Heart right ventricle (tissue), 16 donors: ENCODE data around the gene PCCA. TPM values are rescaled to one million over a fixed set of nuclear protein-coding genes. Genes with fewer than 3 reads are reported as not detected.

Experiments
- ATAC-seq, 8 donors: fragments of 200-7000 bp; cut with Tn5 transposase; one replicate each; pipeline ENCODE4 v1.9.1; 2020; ENCODE audit warnings: mild to moderate bottlenecking in 8 of 8, moderate library complexity in 8 of 8, moderate number of reproducible peaks in 1 of 8
- DNase-seq, 2 donors: peaks; one replicate each; pipeline ENCODE4 v3.0.0-alpha.2; 2020
- H3K27ac ChIP-seq, 10 donors: fragments of 200-600 bp; sonication (generic) in 2 of 10; one replicate each; pipeline versions ENCODE4 v1.5.0 to v1.8.0; 2020 to 2022; ENCODE audit warnings: mild to moderate bottlenecking in 3 of 10
- H3K27me3 ChIP-seq, 7 donors: fragments of 200-600 bp; one replicate each; pipeline ENCODE4 v1.8.0; 2021 to 2022; ENCODE audit warnings: mild to moderate bottlenecking in 2 of 7
- H3K36me3 ChIP-seq, 9 donors: fragments of 200-600 bp; sonication (generic) in 1 of 9; one replicate each; pipeline versions ENCODE4 v1.5.0 to v1.8.0; 2020 to 2022; ENCODE audit warnings: mild to moderate bottlenecking in 2 of 9
- H3K4me1 ChIP-seq, 9 donors: fragments of 200-600 bp; sonication (generic) in 1 of 9; one replicate each; pipeline versions ENCODE4 v1.5.0 to v1.8.0; 2020 to 2022; ENCODE audit warnings: mild to moderate bottlenecking in 4 of 9
- H3K4me3 ChIP-seq, 10 donors: fragments of 200-600 bp; sonication (generic) in 2 of 10; one replicate each; pipeline versions ENCODE4 v1.5.0 to v1.8.0; 2020 to 2022; ENCODE audit warnings: mild to moderate bottlenecking in 7 of 10, moderate library complexity in 2 of 10
- H3K9me3 ChIP-seq, 11 donors: fragments of 200-600 bp in 10 of 11; sonication (generic) in 2 of 11; one replicate each; pipeline versions ENCODE4 v1.5.0 to v1.8.0; 2013 to 2022; ENCODE audit warnings: mild to moderate bottlenecking in 2 of 11, control low read depth in 1 of 11, moderate library complexity in 1 of 11
- CTCF ChIP-seq, 9 donors: fragments of 200-600 bp; sonication (generic) in 2 of 9; IDR thresholded peaks; one replicate each; pipeline versions ENCODE4 v1.5.0 to v1.8.0; 2021 to 2022; ENCODE audit warnings: antibody characterized with exemption in 9 of 9, mild to moderate bottlenecking in 5 of 9, moderate library complexity in 1 of 9
- WGBS, 2 donors: extraction: QIAGEN DNeasy Blood & Tissue Kit; methylation state at CpG; one replicate each; pipeline ENCODE4 v1.1.7; 2013; ENCODE audit warnings: inconsistent platforms in 1 of 2; 5-methylcytosine and 5-hydroxymethylcytosine counted together
- intact Hi-C, 10 donors: fragments of 100-400 bp; cut with DNase I; formaldehyde crosslinking; loops; one replicate each; pipeline versions ENCODE4 v1.11.1 to v1.14.2; 2022
- polyA plus RNA-seq, 2 donors: library from polyadenylated mRNA; stranded (reverse); fragments of 200-250 nt; gene quantifications; one replicate each; pipeline ENCODE4 v1.2.3, GENCODE V29; 2013
- total RNA-seq, 10 donors: library from RNA; stranded (reverse); fragmentation: NEBNext Ultra II Directional in 3 of 10; extraction: Animal tissue kit (Norgen Biotek cat#: 25700) in 3 of 10; gene quantifications; one replicate each; pipeline versions ENCODE4 v1.2.1 to v1.2.4, GENCODE V29; 2021 to 2023
- donor health status: Arrhythmogenic right ventricular cardiomyopathy.
- donor health status: ischemic (EF 13 %, LVEDD 7.1; RV severe dilation, severe dysfunction).
- donor health status: healthy with polysubstance abuse.
- donor health status: DM: no; HTN: yes; CAD: no.
- donor health status: DM: no; HTN: no; CAD: no.
- donor health status: ischemic (EF 25% LVEDD 6.9; RV normal size, moderate dysfunction).
- donor health status: ischemic (EF 25% LVEDD 5.7; RV mildly dilated, moderate dysfunction).
- donor health status: healthy.
- donor health status: DM: yes; HTN: yes; CAD: no.
- donor health status: Ischemic cardiomyopathy.
- donor health status: ischemic (EF 35%, LVEDD 5.7; RV mildly dilated, moderate dysfunction).
- donor health status: nonischemic (EF 11% LVEDD 7.7; RV severe dilation, severe dysfunction).
- donor health status: DM: yes; HTN: yes; CAD: no.
- donor health status: PGD.
- donor health status: ischemic (EF 29% LVEDD 5.4; RV normal size, mild dysfunction).
- donor health status: nonischemic (EF 23%, LVEDD 6.1; RV moderate dilation, normal function).

The PCCA gene
- total and polyA plus RNA-seq, 12 donors: 21.2 to 71.9 (median 60.7) TPM

GRCh38 chr13:100526318-100527000 is 437.6 kb downstream of the PCCA start:
- intact Hi-C loops: no loop called here
- Histone ChIP-seq H3K36me3 (peaks cover 0 to 52% (median 4%) of the 10 kb centered on the region in 9 donors), H3K4me3 (no peak overlapping the region), H3K27me3 (peaks cover 0 to 2% (median 0%) of the 10 kb centered on the region in 7 donors), H3K9me3 (no peaks in the 10 kb centered on the region), H3K4me1 (no peaks in the 10 kb centered on the region), H3K27ac (no peak overlapping the region)
- WGBS, 2 donors: 90 to 92% methylated on average over 27 of the region's 27 CpGs
- DNase-seq (no peak), ATAC-seq (peak in 1 of 8 donors; percentile 27)
- no peak for TF ChIP-seq CTCF (IDR thresholded peaks at IDR 0.05)

GRCh38 chr13:100527644-100528043 is 438.8 kb downstream of the PCCA start:
- peaks cover 0 to 61% (median 7%) of the 10 kb centered on the region in 9 donors for H3K36me3 ChIP-seq
- whole genome bisulfite sequencing, 2 donors: 93 to 94% methylated on average over 9 of the region's 9 CpGs
- ATAC-seq (no peak), DNase-seq (no peak)
- H3K4me1 ChIP-seq: no peaks in the 10 kb centered on the region
- no peaks in the 10 kb centered on the region for H3K27me3 ChIP-seq
- H3K27ac ChIP-seq: no peak overlapping the region
- H3K4me3 ChIP-seq: no peak overlapping the region
- intact Hi-C loops: no loop called here
- no peak for TF ChIP-seq CTCF (IDR thresholded peaks at IDR 0.05)
- peaks cover 0 to 5% (median 0%) of the 10 kb centered on the region in 11 donors for H3K9me3 ChIP-seq

DNA sequence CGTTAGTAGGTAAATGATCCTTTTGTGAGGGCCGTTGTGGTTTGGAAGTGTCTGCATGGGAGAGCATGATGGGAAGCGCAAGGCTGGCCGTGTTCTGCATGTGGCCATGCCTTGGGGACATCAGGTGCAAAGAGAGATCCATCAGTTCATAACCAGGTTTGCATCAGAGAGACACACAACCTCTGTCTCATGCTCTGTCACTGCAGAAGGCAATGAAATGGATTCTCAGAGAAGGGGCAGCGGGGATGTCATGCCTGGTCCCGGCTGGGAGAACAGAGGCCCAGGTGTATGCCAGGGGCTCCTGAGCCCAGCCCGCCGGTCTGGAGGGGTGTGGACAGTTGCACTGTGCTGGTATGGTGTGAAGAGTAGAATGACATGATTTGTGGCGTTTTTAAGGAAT is 439.5 kb downstream of the PCCA start:
- WGBS, 2 donors: 97% methylated on average over 9 of the region's 9 CpGs
- no peak overlapping the region for H3K27ac ChIP-seq
- no peaks in the 10 kb centered on the region for H3K27me3 ChIP-seq
- DNase-seq (no peak), ATAC-seq (no peak)
- no peak for TF ChIP-seq CTCF (IDR thresholded peaks at IDR 0.05)
- intact Hi-C loops: no loop called here
- H3K9me3 ChIP-seq: peaks cover 0 to 5% (median 0%) of the 10 kb centered on the region in 11 donors
- no peak overlapping the region for H3K4me3 ChIP-seq
- H3K36me3 ChIP-seq: peaks cover 0 to 61% (median 7%) of the 10 kb centered on the region in 9 donors
- no peaks in the 10 kb centered on the region for H3K4me1 ChIP-seq

DNA sequence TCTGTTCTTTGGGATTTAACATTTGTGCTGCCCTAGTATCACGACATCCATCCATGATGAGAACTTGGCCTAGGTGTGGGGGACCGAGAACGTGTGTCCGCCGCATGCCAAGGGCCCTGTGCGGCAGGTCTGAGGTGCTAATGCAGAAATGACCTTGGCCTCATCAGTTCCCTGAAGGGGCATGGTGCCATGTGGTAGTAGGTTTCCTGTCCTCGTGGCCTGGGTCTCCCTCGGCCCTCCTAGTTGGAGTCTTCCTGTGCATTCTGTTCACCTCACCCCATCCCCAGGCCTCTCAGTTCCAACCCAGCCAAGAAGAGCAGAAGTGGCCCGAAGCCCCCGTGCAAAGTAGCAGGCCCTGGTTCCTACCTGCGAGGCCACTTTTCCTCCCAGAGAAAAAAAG is 439.9 kb downstream of the PCCA start:
- Histone ChIP-seq H3K27me3 (no peaks in the 10 kb centered on the region), H3K27ac (no peak overlapping the region), H3K36me3 (peaks cover 0 to 61% (median 7%) of the 10 kb centered on the region in 9 donors), H3K4me1 (no peaks in the 10 kb centered on the region), H3K4me3 (no peak overlapping the region), H3K9me3 (peaks cover 0 to 5% (median 0%) of the 10 kb centered on the region in 11 donors)
- TF ChIP-seq CTCF (IDR thresholded peaks at IDR 0.05): no peak
- intact Hi-C loops: no loop called here
- 94% methylated on average over 11 of the region's 11 CpGs for WGBS, 2 donors
- ATAC-seq (no peak), DNase-seq (no peak)
